CD4-positive, alpha-beta T cell (primary cell): Measurements from ENCODE around the gene LIN7C. TPM values are rescaled to one million over a fixed set of nuclear protein-coding genes. Genes with fewer than 3 reads are reported as not detected.

ENCODE experiments used
- ATAC-seq: fragments of 200-7000 bp; cut with Tn5 transposase; one replicate; pipeline ENCODE4 v1.10.0; 2022; ENCODE audit warnings: mild to moderate bottlenecking; ENCODE audit not compliant: poor library complexity
- CTCF ChIA-PET: fragments of 350-600 bp; sonication (Branson Sonifier 250); formaldehyde crosslinking; loops from one replicate; lab custom pipeline; 2021; ENCODE audit warnings: antibody characterized with exemption, inconsistent platforms; lab: Charles Lee
- POLR2A ChIA-PET: fragments of 350-600 bp; sonication (Branson Sonifier 250); formaldehyde crosslinking; loops from one replicate; lab custom pipeline; 2021; ENCODE audit warnings: antibody characterized with exemption, inconsistent platforms; lab: Charles Lee
- DNase-seq, 14 experiments: peaks; one replicate each; pipeline ENCODE4 v3.0.0-alpha.2; 2013 to 2020; ENCODE audit warnings: mixed read lengths in 2 of 14
- H3K27ac ChIP-seq, 2 donors: one replicate each; pipeline versions ENCODE4 v1.5.1 to v1.7.0; 2013; ENCODE audit warnings: low read length in 2 of 2, low read depth in 1 of 2, mild to moderate bottlenecking in 1 of 2
- H3K27me3 ChIP-seq, 2 experiments: 1 replicate in 1 of 2; 2 replicates in 1 of 2; pipeline versions ENCODE4 v1.6.1 to v1.7.0; 2013; ENCODE audit warnings: low read length in 2 of 2, control low read depth in 1 of 2, mild to moderate bottlenecking in 1 of 2, moderate library complexity in 1 of 2; ENCODE audit not compliant: insufficient read depth in 2 of 2, control insufficient read depth in 1 of 2
- H3K36me3 ChIP-seq: one replicate; pipeline ENCODE4 v1.6.1; 2013; ENCODE audit warnings: low read length, control low read depth; ENCODE audit not compliant: insufficient read depth
- H3K4me1 ChIP-seq: one replicate; pipeline ENCODE4 v1.6.1; 2013; ENCODE audit warnings: low read length, control low read depth; ENCODE audit not compliant: insufficient read depth
- H3K4me3 ChIP-seq: one replicate; pipeline ENCODE4 v1.5.1; 2013; ENCODE audit warnings: mild to moderate bottlenecking, low read length, moderate library complexity
- H3K9me3 ChIP-seq, 2 experiments: 1 replicate in 1 of 2; 2 replicates in 1 of 2; pipeline versions ENCODE4 v1.6.1 to v1.7.0; 2013; ENCODE audit warnings: low read length in 2 of 2, mild to moderate bottlenecking in 2 of 2, control low read depth in 1 of 2, moderate library complexity in 1 of 2; ENCODE audit not compliant: control insufficient read depth in 1 of 2, insufficient read depth in 1 of 2
- H3K27ac Mint-ChIP-seq: one replicate; pipeline ENCODE4 v1.8.0; 2020; ENCODE audit warnings: mixed read lengths
- H3K27me3 Mint-ChIP-seq: one replicate; pipeline ENCODE4 v1.8.0; 2021; ENCODE audit warnings: mixed read lengths
- H3K36me3 Mint-ChIP-seq: one replicate; pipeline ENCODE4 v1.8.0; 2021; ENCODE audit warnings: low read depth, mixed read lengths
- H3K4me1 Mint-ChIP-seq: one replicate; pipeline ENCODE4 v1.8.0; 2021; ENCODE audit warnings: low read depth, mixed read lengths
- H3K4me3 Mint-ChIP-seq: one replicate; pipeline ENCODE4 v1.8.0; 2020; ENCODE audit warnings: mild to moderate bottlenecking, mixed read lengths
- H3K9me3 Mint-ChIP-seq: one replicate; pipeline ENCODE4 v1.8.0; 2020; ENCODE audit warnings: mixed read lengths
- CTCF ChIP-seq: fragments of 200-600 bp; IDR thresholded peaks from one replicate; pipeline ENCODE4 v1.8.0; 2022; ENCODE audit warnings: antibody characterized with exemption, mild to moderate bottlenecking
- intact Hi-C, 2 experiments: fragments of 100-400 bp; cut with DNase I in 1 of 2; cut with micrococcal nuclease in 1 of 2; formaldehyde crosslinking; loops; one replicate each; pipeline versions ENCODE4 v1.15.1 to v1.9.0; 2023 to 2025; cut with DNase I, micrococcal nuclease
- total RNA-seq, 174 experiments: library from RNA in 2 of 174; stranded (reverse) in 2 of 174; gene quantifications; one replicate each; pipeline ENCODE4 v1.2.3 and lab custom pipeline; 2021 to 2026

The LIN7C gene
- total RNA-seq, 2 experiments from 2014 or later = 27.1 to 27.6 TPM

- Histone ChIP-seq H3K27me3 (no peaks in the 10 kb centered on the region), H3K27ac (no peak overlapping the region), H3K9me3 (no peaks in the 10 kb centered on the region), H3K4me3 (no peak overlapping the region), H3K4me1 (no peaks in the 10 kb centered on the region), H3K36me3 (peaks cover 69% of the 10 kb centered on the region)
- H3K4me1 Mint-ChIP-seq = peaks cover 31% of the 10 kb centered on the region
- H3K27ac Mint-ChIP-seq = no peak overlapping the region
- no peak overlapping the region for H3K4me3 Mint-ChIP-seq
- ChIA-PET POLR2A (interaction anchor here (0.5 to 1.7 kb wide), 3 partner anchors 11 to 699 kb away, joined by 3 to 5 read pairs (median 5); partner anchors contain the start of gene LGR4), CTCF (interaction anchor here (1.1 to 4.6 kb wide), 5 partner anchors 10 to 313 kb away, joined by 3 to 27 read pairs (median 4); partner anchors contain the start of gene CCDC34)
- ATAC-seq (peak; percentile 43), DNase-seq (peak in 3 of 14 experiments; percentile 29 to 43 (median 34))
- TF ChIP-seq CTCF = peak; percentile 63
- intact Hi-C loops = no loop called here
- peaks cover 78% of the 10 kb centered on the region for H3K36me3 Mint-ChIP-seq
- H3K9me3 Mint-ChIP-seq = no peaks in the 10 kb centered on the region
- no peaks in the 10 kb centered on the region for H3K27me3 Mint-ChIP-seq
Measured at GRCh38 chr11:27497284-27497866, 9.2 kb downstream of the LIN7C start.

- POLR2A ChIA-PET = interaction anchor here (0.5 to 1.7 kb wide), 3 partner anchors 10 to 700 kb away, joined by 3 to 5 read pairs (median 5); partner anchors contain the start of gene LGR4
- H3K27me3 ChIP-seq = no peaks in the 10 kb centered on the region
- H3K27ac ChIP-seq = no peak overlapping the region
- peaks cover 22% of the 10 kb centered on the region for H3K4me1 Mint-ChIP-seq
- no peaks in the 10 kb centered on the region for H3K9me3 ChIP-seq
- H3K36me3 ChIP-seq = peaks cover 72% of the 10 kb centered on the region
- ATAC-seq (no peak), DNase-seq (no peak)
- no peaks in the 10 kb centered on the region for H3K4me1 ChIP-seq
- H3K4me3 ChIP-seq = no peak overlapping the region
- no peak overlapping the region for H3K27ac Mint-ChIP-seq
- no peaks in the 10 kb centered on the region for H3K27me3 Mint-ChIP-seq
- H3K36me3 Mint-ChIP-seq = peaks cover 78% of the 10 kb centered on the region
- intact Hi-C loops = no loop called here
- no peak for TF ChIP-seq CTCF
- H3K9me3 Mint-ChIP-seq = no peaks in the 10 kb centered on the region
- H3K4me3 Mint-ChIP-seq = no peak overlapping the region
- CTCF ChIA-PET = interaction anchor here (1.2 to 4.6 kb wide), 3 partner anchors 10 to 133 kb away, joined by 3 to 27 read pairs (median 8); partner anchors contain the start of gene CCDC34
Measured at GRCh38 chr11:27496461-27496860, 10.1 kb downstream of the LIN7C start.

GRCh38 chr11:27495710-27496300 lies 10.8 kb downstream of the LIN7C start:
- intact Hi-C loops = no loop called here
- no peak overlapping the region for H3K27ac Mint-ChIP-seq
- ATAC-seq = no peak

More at GRCh38 chr11:27495710-27496300, 10.8 kb downstream of the LIN7C start:
- no peak for TF ChIP-seq CTCF
- no peaks in the 10 kb centered on the region for H3K9me3 ChIP-seq
- ChIA-PET CTCF (interaction anchor here (0.8 to 4.6 kb wide), 4 partner anchors 9 to 133 kb away, joined by 3 to 27 read pairs (median 6); partner anchors contain the start of gene CCDC34), POLR2A (interaction anchor here (1.7 kb wide), 1 partner anchor 23 kb away, joined by 5 read pairs; the partner anchor contains the start of gene LGR4)
- H3K27me3 Mint-ChIP-seq = no peaks in the 10 kb centered on the region
- no peak overlapping the region for H3K4me3 ChIP-seq
- no peaks in the 10 kb centered on the region for H3K4me1 ChIP-seq
- no peaks in the 10 kb centered on the region for H3K27me3 ChIP-seq
- DNase-seq = no peak
- H3K36me3 ChIP-seq = peaks cover 72% of the 10 kb centered on the region
- peaks cover 21% of the 10 kb centered on the region for H3K4me1 Mint-ChIP-seq
- H3K4me3 Mint-ChIP-seq = no peak overlapping the region
- H3K9me3 Mint-ChIP-seq = no peaks in the 10 kb centered on the region
- H3K36me3 Mint-ChIP-seq = peaks cover 82% of the 10 kb centered on the region
- no peak overlapping the region for H3K27ac ChIP-seq
